HG03565 (cell line): ENCODE data around the gene MZF1.
"Not testable (repeated sequence)": the region's sequence is repeated elsewhere in the genome, so short reads cannot be mapped to it uniquely, and the experiment has no call there.

Source experiments
- ATAC-seq: cut with Tn5 transposase; IDR thresholded peaks from one replicate; pipeline ENCODE4 v1.9.1; 2021; ENCODE audit warnings: mild to moderate bottlenecking, moderate library complexity; ENCODE audit not compliant: unreplicated experiment

The MZF1 gene

GRCh38 chr19:58572818-58573657 is at the start of gene MZF1:
TSS of gene MZF1 (minus strand) at chr19:58573335. CDS start at chr19:58571389, 1,946 bp downstream.
- ATAC-seq, result peak; percentile 44

GRCh38 chr19:58607213-58607612 is 34.1 kb upstream of the MZF1 start:
- ATAC-seq, result not testable (repeated sequence)

- ATAC-seq, result not testable (repeated sequence)
Observed at GRCh38 chr19:58606251-58606896, 33.2 kb upstream of the MZF1 start.

GRCh38 chr19:58586133-58586765 is 13.1 kb upstream of the MZF1 start:
- no peak for ATAC-seq

- ATAC-seq, result no peak
Observed at GRCh38 chr19:58585442-58586132, 12.5 kb upstream of the MZF1 start.

- no peak for ATAC-seq
Observed at GRCh38 chr19:58584498-58585441, 11.6 kb upstream of the MZF1 start.

- no peak for ATAC-seq
Observed at GRCh38 chr19:58582985-58583384, 9.8 kb upstream of the MZF1 start.

- ATAC-seq, result peak; percentile 63
Observed at GRCh38 chr19:58581227-58582141, 8.3 kb upstream of the MZF1 start.

GRCh38 chr19:58579473-58580142 is 6.5 kb upstream of the MZF1 start:
- ATAC-seq, result no peak

- ATAC-seq, result no peak
Observed at GRCh38 chr19:58578012-58578925, 5.1 kb upstream of the MZF1 start.

- not testable (repeated sequence) for ATAC-seq
Observed at GRCh38 chr19:58577581-58577980, 4.4 kb upstream of the MZF1 start.

GRCh38 chr19:58575183-58576041 is 2.3 kb upstream of the MZF1 start:
- ATAC-seq, result peak; percentile 29

GRCh38 chr19:58573658-58574164 is 576 bp upstream of the MZF1 start:
- no peak for ATAC-seq

- no peak for ATAC-seq
Observed at GRCh38 chr19:58572026-58572817, 913 bp downstream of the MZF1 start.

GRCh38 chr19:58571575-58571947 is 1.6 kb downstream of the MZF1 start:
- ATAC-seq, result no peak
